Peyer's patch (tissue), 4 donors: ENCODE results near the gene STUB1. TPM values are rescaled to one million over a fixed set of nuclear protein-coding genes. Genes with fewer than 3 reads are reported as not detected.

Source experiments
- DNase-seq, 3 donors: peaks; one replicate each; pipeline ENCODE4 v3.0.0-alpha.2; 2017 to 2019
- H3K27ac ChIP-seq, 4 donors: fragments of 200-600 bp; sonication (generic); one replicate each; pipeline ENCODE4 v1.5.1; 2016 to 2019
- H3K27me3 ChIP-seq, 2 donors: fragments of 200-600 bp; sonication (generic); one replicate each; pipeline ENCODE4 v1.5.1; 2019
- H3K36me3 ChIP-seq, 3 donors: fragments of 200-600 bp; sonication (generic); one replicate each; pipeline ENCODE4 v1.5.1; 2016 to 2019
- H3K4me1 ChIP-seq, 4 donors: fragments of 200-600 bp; sonication (generic); one replicate each; pipeline ENCODE4 v1.5.1; 2016 to 2019
- H3K4me3 ChIP-seq, 4 donors: fragments of 200-600 bp; sonication (generic); 1 replicate in 3 of 4; 2 replicates in 1 of 4; pipeline ENCODE4 v1.5.1; 2016 to 2019; ENCODE audit warnings: mild to moderate bottlenecking in 1 of 4
- H3K9me3 ChIP-seq, 4 donors: fragments of 200-600 bp; sonication (generic); one replicate each; pipeline ENCODE4 v1.5.1; 2016 to 2019; ENCODE audit warnings: mild to moderate bottlenecking in 1 of 4
- POLR2A ChIP-seq, 2 donors: fragments of 450-650 bp; IDR thresholded peaks; one replicate each; pipeline ENCODE4 v1.5.1; 2017; ENCODE audit warnings: antibody characterized with exemption in 2 of 2, mild to moderate bottlenecking in 2 of 2, moderate library complexity in 2 of 2
- total RNA-seq, 4 donors: library from RNA; depleted of rRNA; stranded (reverse); fragments of >200 nt; gene quantifications; one replicate each; pipeline ENCODE4 v1.1.0, GENCODE V29; 2016
- TF ChIP-seq, protein P1 (sequence below), 6 experiments: fragments of 450-650 bp in 4 of 6; fragments of 200-600 bp in 2 of 6; sonication (generic) in 1 of 6; IDR thresholded peaks; one replicate each; pipeline ENCODE4 v1.5.1; 2017 to 2019; ENCODE audit warnings: antibody characterized with exemption in 6 of 6, mild to moderate bottlenecking in 3 of 6, moderate library complexity in 1 of 6

The STUB1 gene
- total RNA-seq, 4 donors from 2014 or later, result 96.0 to 291 (median 107) TPM

DNA sequence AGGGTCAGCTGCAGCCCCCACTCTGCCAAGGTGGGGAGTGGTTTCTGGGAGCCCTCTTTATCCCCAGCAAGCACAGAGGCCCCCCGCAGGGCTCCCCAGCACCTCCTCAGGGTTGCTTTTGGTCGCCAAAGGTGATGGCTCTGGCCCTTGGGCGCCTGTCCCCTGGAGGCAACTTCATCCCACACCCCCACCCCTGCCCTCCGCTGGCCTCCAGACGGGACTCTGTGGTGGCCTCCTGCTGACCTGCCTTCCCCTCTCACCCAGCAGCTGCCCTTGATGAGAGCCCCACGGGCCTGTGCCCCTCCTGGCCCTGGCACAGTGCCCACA, 20.1 kb upstream of the STUB1 start:
- Histone ChIP-seq H3K9me3 (no peaks in the 10 kb centered on the region), H3K27ac (peak overlapping the region; percentile 43 to 64 (median 61)), H3K4me3 (peak overlapping the region in 3 of 4 donors; percentile 7 to 27 (median 16)), H3K27me3 (no peaks in the 10 kb centered on the region), H3K36me3 (peaks cover 0 to 11% (median 0%) of the 10 kb centered on the region in 3 donors), H3K4me1 (peaks cover 0 to 14% (median 6%) of the 10 kb centered on the region in 4 donors)
- no peak for TF ChIP-seq POLR2A (IDR thresholded peaks at IDR 0.05)
- TF ChIP-seq, protein P1, sequence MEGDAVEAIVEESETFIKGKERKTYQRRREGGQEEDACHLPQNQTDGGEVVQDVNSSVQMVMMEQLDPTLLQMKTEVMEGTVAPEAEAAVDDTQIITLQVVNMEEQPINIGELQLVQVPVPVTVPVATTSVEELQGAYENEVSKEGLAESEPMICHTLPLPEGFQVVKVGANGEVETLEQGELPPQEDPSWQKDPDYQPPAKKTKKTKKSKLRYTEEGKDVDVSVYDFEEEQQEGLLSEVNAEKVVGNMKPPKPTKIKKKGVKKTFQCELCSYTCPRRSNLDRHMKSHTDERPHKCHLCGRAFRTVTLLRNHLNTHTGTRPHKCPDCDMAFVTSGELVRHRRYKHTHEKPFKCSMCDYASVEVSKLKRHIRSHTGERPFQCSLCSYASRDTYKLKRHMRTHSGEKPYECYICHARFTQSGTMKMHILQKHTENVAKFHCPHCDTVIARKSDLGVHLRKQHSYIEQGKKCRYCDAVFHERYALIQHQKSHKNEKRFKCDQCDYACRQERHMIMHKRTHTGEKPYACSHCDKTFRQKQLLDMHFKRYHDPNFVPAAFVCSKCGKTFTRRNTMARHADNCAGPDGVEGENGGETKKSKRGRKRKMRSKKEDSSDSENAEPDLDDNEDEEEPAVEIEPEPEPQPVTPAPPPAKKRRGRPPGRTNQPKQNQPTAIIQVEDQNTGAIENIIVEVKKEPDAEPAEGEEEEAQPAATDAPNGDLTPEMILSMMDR (IDR thresholded peaks at IDR 0.05), result no peak
- DNase-seq, result no peak

DNA sequence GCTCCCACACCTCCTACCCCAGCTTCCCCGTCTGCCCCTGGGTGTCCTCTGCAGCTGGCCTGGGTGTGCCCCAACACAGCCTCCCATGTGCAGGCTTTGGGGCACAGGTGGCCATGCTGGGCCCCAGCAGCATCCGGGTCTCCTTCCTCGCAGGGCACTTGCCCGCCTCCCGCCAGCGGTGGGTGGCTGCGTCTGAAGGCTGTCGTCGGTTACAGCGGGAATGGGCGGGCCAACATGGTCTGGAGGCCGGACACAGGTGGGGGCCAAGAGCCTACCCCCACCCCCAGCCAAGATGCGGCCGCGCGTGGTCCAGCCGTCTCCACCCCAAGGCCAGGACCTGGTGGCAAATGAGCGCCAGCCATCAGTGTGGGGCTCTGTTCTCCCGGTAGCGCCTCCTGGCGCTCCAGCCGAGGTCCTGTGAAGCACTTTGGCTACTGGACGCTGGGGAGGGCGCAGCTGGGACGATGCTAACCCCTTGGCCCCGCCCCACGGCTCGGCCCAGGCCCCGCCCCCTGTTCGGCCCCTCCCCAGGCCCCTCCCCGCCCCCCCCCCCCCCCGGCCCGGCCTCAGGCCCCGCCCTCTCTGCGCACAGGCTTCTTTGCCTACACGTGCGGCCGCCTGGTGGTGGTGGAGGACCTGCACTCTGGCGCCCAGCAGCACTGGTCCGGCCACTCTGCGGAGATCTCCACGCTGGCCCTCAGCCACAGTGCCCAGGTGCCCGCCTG, 19.6 kb upstream of the STUB1 start:
- Histone ChIP-seq H3K4me3 (peak overlapping the region in 3 of 4 donors; percentile 16 to 40 (median 27)), H3K27me3 (no peaks in the 10 kb centered on the region), H3K9me3 (no peaks in the 10 kb centered on the region), H3K27ac (peak overlapping the region; percentile 43 to 76 (median 62)), H3K4me1 (peaks cover 0 to 14% (median 6%) of the 10 kb centered on the region in 4 donors), H3K36me3 (peaks cover 0 to 11% (median 0%) of the 10 kb centered on the region in 3 donors)
- TF ChIP-seq POLR2A (IDR thresholded peaks at IDR 0.05), result peak in 1 of 2 donors; percentile 34
- TF ChIP-seq, protein P1 (IDR thresholded peaks at IDR 0.05), result peak in 5 of 6 experiments; percentile 52 to 68 (median 63)
- DNase-seq, result peak; percentile 86 to 95 (median 94)

DNA sequence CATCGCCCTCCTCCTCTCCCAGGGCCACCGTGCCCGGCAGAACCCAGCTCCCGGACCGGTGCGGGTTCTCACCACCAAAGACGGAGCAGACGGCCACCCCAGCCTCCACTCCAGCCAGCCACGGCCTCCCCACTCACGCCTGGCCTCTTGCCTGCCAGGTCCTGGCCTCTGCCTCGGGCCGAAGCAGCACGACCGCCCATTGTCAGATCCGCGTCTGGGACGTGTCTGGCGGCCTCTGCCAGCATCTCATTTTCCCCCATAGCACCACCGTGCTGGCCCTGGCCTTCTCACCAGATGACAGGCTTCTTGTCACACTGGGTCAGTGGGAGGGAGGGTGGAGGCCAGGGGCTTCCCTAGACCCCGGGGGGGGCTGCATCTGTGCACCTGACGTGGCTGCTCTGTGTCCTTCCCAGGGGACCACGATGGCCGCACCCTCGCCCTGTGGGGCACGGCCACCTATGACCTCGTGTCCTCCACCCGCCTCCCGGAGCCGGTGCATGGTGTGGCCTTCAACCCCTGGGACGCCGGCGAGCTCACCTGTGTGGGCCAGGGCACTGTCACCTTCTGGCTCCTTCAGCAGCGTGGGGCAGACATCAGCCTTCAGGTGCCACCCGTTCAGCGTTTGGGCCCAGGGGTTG, 18.9 kb upstream of the STUB1 start:
- Histone ChIP-seq H3K4me3 (peak overlapping the region in 2 of 4 donors; percentile 27 to 40), H3K9me3 (no peaks in the 10 kb centered on the region), H3K36me3 (peaks cover 0 to 11% (median 0%) of the 10 kb centered on the region in 3 donors), H3K27ac (peak overlapping the region in 3 of 4 donors; percentile 28 to 76 (median 64)), H3K27me3 (no peaks in the 10 kb centered on the region), H3K4me1 (peaks cover 0 to 14% (median 6%) of the 10 kb centered on the region in 4 donors)
- no peak for TF ChIP-seq POLR2A (IDR thresholded peaks at IDR 0.05)
- TF ChIP-seq, protein P1 (IDR thresholded peaks at IDR 0.05), result peak in 2 of 6 experiments; percentile 11 to 24
- peak in 1 of 3 donors; percentile 59 for DNase-seq

DNA sequence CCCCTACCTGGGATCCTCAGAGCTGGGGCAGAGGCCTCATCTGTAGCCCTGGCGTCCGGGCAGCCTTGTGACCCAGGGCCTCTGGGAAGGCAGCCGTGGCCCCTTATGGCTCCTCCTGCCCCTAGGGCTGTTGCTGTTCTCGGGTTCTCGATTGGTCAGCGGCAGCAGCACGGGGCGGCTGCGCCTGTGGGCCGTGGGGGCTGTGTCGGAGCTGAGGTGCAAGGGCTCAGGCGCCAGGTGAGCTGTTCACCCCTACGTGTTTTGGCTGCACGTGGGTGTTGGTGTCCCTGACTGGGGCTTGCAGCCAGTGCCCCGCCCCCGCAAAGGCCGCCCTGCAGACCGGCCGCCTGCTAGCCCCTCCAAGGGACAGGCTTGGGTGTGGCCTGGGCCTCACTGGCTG, 18.1 kb upstream of the STUB1 start:
- Histone ChIP-seq H3K36me3 (peaks cover 0 to 11% (median 0%) of the 10 kb centered on the region in 3 donors), H3K27ac (no peak overlapping the region)
- TF ChIP-seq POLR2A (IDR thresholded peaks at IDR 0.05), result no peak
- TF ChIP-seq, protein P1 (IDR thresholded peaks at IDR 0.05), result no peak

DNA sequence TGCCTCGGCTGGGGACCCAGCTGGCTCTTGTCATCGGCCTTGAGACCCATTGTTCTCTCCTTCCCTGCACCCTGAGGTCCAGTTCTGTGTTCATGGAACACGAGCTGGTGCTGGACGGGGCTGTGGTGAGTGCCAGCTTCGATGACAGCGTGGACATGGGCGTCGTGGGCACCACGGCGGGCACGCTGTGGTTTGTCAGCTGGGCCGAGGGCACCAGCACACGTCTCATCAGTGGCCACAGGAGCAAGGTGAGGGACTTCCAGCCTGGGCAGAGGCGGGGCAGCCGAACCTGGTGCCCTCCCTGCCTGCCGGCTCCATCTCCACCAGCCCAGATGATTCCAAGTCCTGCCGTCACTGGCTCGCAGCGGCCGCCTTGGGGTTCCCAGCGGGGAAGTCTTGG, 17.6 kb upstream of the STUB1 start:
- TF ChIP-seq POLR2A (IDR thresholded peaks at IDR 0.05), result no peak
- TF ChIP-seq, protein P1 (IDR thresholded peaks at IDR 0.05), result no peak
- H3K27ac ChIP-seq, result no peak overlapping the region

More for the DNA sequence above, 18.1 kb upstream of the STUB1 start:
- no peaks in the 10 kb centered on the region for H3K27me3 ChIP-seq
- DNase-seq, result no peak
- H3K4me1 ChIP-seq, result peaks cover 0 to 14% (median 6%) of the 10 kb centered on the region in 4 donors
- H3K4me3 ChIP-seq, result no peak overlapping the region
- no peaks in the 10 kb centered on the region for H3K9me3 ChIP-seq

More for the DNA sequence above, 17.6 kb upstream of the STUB1 start:
- Histone ChIP-seq H3K27me3 (no peaks in the 10 kb centered on the region), H3K9me3 (no peaks in the 10 kb centered on the region), H3K4me1 (peaks cover 0 to 18% (median 10%) of the 10 kb centered on the region in 4 donors), H3K4me3 (no peak overlapping the region), H3K36me3 (peaks cover 0 to 8% (median 0%) of the 10 kb centered on the region in 3 donors)
- DNase-seq, result no peak
